C1 segment of cervical spinal cord (tissue), 14 donors: ENCODE results near the gene CT55.
A peak's percentile ranks its signal among the peaks of the same experiment; 100 is the strongest.
"Not testable (repeated sequence)": the region's sequence is repeated elsewhere in the genome, so short reads cannot be mapped to it uniquely, and the experiment has no call there.

Experiments
- DNase-seq, 14 donors: peaks; one replicate each; lab custom pipeline; 2025; lab: John Stamatoyannopoulos, UW

Gene CT55

GRCh38 chrX:135170877-135171519 lies at the start of gene CT55:
Gene CT55, minus strand, starts transcription at chrX:135171398. Its CDS starts 227 bp downstream, at chrX:135171171.
- no peak for DNase-seq

- no peak for DNase-seq
Observed at GRCh38 chrX:135213200-135213844, 42.1 kb upstream of the CT55 start.

- DNase-seq, result not testable (repeated sequence)
Observed at GRCh38 chrX:135206427-135206826, 35.2 kb upstream of the CT55 start.

GRCh38 chrX:135200297-135200696 lies 29.1 kb upstream of the CT55 start:
- no peak for DNase-seq

GRCh38 chrX:135194684-135195083 lies 23.5 kb upstream of the CT55 start:
- DNase-seq, result no peak

GRCh38 chrX:135193740-135194139 lies 22.5 kb upstream of the CT55 start:
- DNase-seq, result no peak

- DNase-seq, result no peak
Observed at GRCh38 chrX:135191838-135192237, 20.6 kb upstream of the CT55 start.

GRCh38 chrX:135185795-135186443 lies 14.7 kb upstream of the CT55 start:
- DNase-seq, result peak in 3 of 14 donors; percentile 0 to 18 (median 3)

- DNase-seq, result no peak
Observed at GRCh38 chrX:135178636-135179035, 7.4 kb upstream of the CT55 start.

- DNase-seq, result no peak
Observed at GRCh38 chrX:135170468-135170867, 730 bp downstream of the CT55 start.

GRCh38 chrX:135169534-135169933 lies 1.7 kb downstream of the CT55 start:
- not testable (repeated sequence) for DNase-seq

GRCh38 chrX:135168486-135168885 lies 2.7 kb downstream of the CT55 start:
- no peak for DNase-seq

GRCh38 chrX:135154688-135155087 lies 16.5 kb downstream of the CT55 start:
- DNase-seq, result not testable (repeated sequence)

GRCh38 chrX:135126145-135126544 lies 45.1 kb downstream of the CT55 start:
- not testable (repeated sequence) for DNase-seq

GRCh38 chrX:135120056-135120576 lies 51.1 kb downstream of the CT55 start, which contains the start of gene ETDB:
Gene ETDB, minus strand, starts transcription at chrX:135120526. Its CDS starts 1,265 bp downstream, at chrX:135119261.
- not testable (repeated sequence) for DNase-seq

- DNase-seq, result not testable (repeated sequence)
Observed at GRCh38 chrX:135116064-135116463, 55.1 kb downstream of the CT55 start.

- DNase-seq, result no peak
Observed at GRCh38 chrX:135114392-135114791, 56.8 kb downstream of the CT55 start.

GRCh38 chrX:135112743-135113142 lies 58.5 kb downstream of the CT55 start:
- DNase-seq, result no peak

- DNase-seq, result no peak
Observed at GRCh38 chrX:135112096-135112729, 59.0 kb downstream of the CT55 start.

GRCh38 chrX:135109554-135109953 lies 61.6 kb downstream of the CT55 start:
- no peak for DNase-seq
